ENCODE results near the gene FBRSL1. TPM values are rescaled to one million over a fixed set of nuclear protein-coding genes. Genes with fewer than 3 reads are reported as not detected.

Gene FBRSL1
- total and polyA plus RNA-seq, 2 donors (not counting 3 experiments of a cell fraction or from before 2014, with no cell fraction given) = 19.3 to 79.8 TPM

DNA sequence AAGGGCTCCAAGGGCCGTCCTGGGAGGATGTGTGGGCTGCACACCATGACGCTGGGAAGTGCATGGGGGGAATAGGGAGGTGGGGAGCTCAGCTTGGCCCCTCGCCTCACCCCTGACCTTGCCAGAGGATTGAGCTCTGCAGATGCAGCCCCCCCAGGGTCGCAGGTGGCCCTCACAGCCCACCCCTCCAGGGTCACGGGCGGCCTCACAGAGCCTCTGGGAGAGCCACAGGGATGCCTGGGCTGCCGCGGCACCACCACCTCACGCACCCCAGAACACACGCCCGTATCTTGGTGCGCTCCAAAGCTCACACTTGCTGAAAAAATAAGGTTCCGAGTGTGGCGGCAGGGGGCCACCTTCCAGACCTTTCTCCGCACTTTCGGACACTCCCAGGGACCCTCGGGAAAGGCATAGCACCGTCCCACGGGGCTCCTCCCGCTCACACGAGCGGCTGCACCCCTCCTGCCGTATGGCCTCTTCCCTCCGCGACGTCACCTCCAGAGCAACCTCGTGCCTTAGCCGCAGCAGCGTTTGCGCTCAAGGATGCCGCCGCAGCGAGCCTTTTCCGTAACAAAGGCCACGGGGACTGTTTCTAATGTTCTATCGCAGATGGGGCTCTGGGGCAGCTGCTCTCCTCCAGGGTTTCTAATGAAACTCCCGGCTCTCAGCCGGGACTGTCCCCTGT is 9.9 kb upstream of the FBRSL1 start:
- Histone ChIP-seq H3K27me3 (ENCODE audit: control insufficient read depth in 2 of 2, insufficient read depth in 2 of 2, low read length in 2 of 2) (no peaks in the 10 kb centered on the region), H3K9me3 (replicated peaks; ENCODE audit: control insufficient read depth, insufficient read depth, low read length) (no peaks in the 10 kb centered on the region), H3K79me2 (ENCODE audit: control insufficient read depth, insufficient read depth, low read length) (no peaks in the 10 kb centered on the region), H3K27ac (ENCODE audit: insufficient read depth, low read depth, low read length) (no peak overlapping the region), H3K4me2 (ENCODE audit: insufficient read depth, low read length) (no peak overlapping the region), H3K4me3 (replicated peaks in 1 of 3; ENCODE audit: insufficient read depth in 1 of 3, low read depth in 1 of 3, low read length in 3 of 3) (no peak overlapping the region), H2AFZ (ENCODE audit: low read depth, low read length) (no peak overlapping the region), H3K9me1 (replicated peaks; ENCODE audit: control insufficient read depth, extremely low read depth, insufficient read depth, low read length) (no peaks in the 10 kb centered on the region), H3K36me3 (ENCODE audit: control insufficient read depth in 2 of 2, extremely low read depth in 1 of 2, insufficient read depth in 2 of 2, low read length in 2 of 2) (no peaks in the 10 kb centered on the region), H3K9ac (replicated peaks; ENCODE audit: extremely low read depth, insufficient read depth, low read length) (no peak overlapping the region), H4K20me1 (replicated peaks; ENCODE audit: control insufficient read depth, extremely low read depth, insufficient read depth, low read length) (no peaks in the 10 kb centered on the region), H3K4me1 (ENCODE audit: control insufficient read depth, extremely low read depth, insufficient read depth, low read length) (no peaks in the 10 kb centered on the region)
- dilution Hi-C loops (cut with MboI; ENCODE audit: extremely low pct_ligation_motif_present, low sequenced_read_pairs) (no loop called here), intact Hi-C loops (cut with micrococcal nuclease) (no loop called here)
- BruUV-seq (replicated peaks) = no TSS peak
- DNase-seq (ENCODE audit: low read depth, low spot score) = no peak
- no peak for TF ChIP-seq GATA2 (IDR thresholded peaks at IDR 0.05; ENCODE audit: insufficient read depth, insufficient read length, low read depth, low read length)
- no peak for TF ChIP-seq EZH2 (IDR thresholded peaks at IDR 0.05; ENCODE audit: borderline replicate concordance, low read depth, low read length, severe bottlenecking)
- no peak for TF ChIP-seq POLR2AphosphoS5 (IDR thresholded peaks at IDR 0.05; ENCODE audit: insufficient read depth, low read depth, low read length)
- no peak for TF ChIP-seq POLR2A (IDR thresholded peaks at IDR 0.05; ENCODE audit: low read depth, low read length)
- no peak for TF ChIP-seq JUN (IDR thresholded peaks at IDR 0.05; ENCODE audit: borderline replicate concordance, insufficient read depth, insufficient read length, low read depth)
- TF ChIP-seq, protein P1, sequence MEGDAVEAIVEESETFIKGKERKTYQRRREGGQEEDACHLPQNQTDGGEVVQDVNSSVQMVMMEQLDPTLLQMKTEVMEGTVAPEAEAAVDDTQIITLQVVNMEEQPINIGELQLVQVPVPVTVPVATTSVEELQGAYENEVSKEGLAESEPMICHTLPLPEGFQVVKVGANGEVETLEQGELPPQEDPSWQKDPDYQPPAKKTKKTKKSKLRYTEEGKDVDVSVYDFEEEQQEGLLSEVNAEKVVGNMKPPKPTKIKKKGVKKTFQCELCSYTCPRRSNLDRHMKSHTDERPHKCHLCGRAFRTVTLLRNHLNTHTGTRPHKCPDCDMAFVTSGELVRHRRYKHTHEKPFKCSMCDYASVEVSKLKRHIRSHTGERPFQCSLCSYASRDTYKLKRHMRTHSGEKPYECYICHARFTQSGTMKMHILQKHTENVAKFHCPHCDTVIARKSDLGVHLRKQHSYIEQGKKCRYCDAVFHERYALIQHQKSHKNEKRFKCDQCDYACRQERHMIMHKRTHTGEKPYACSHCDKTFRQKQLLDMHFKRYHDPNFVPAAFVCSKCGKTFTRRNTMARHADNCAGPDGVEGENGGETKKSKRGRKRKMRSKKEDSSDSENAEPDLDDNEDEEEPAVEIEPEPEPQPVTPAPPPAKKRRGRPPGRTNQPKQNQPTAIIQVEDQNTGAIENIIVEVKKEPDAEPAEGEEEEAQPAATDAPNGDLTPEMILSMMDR (IDR thresholded peaks at IDR 0.05; ENCODE audit: extremely low read depth in 1 of 2, insufficient read depth in 1 of 2, low read depth in 1 of 2, low read length in 2 of 2) = no peak
- TF ChIP-seq MAX (IDR thresholded peaks at IDR 0.05; ENCODE audit: insufficient read depth, insufficient read length) = no peak
- no peak for TF ChIP-seq FOS (IDR thresholded peaks at IDR 0.05; ENCODE audit: borderline replicate concordance, insufficient read depth, low read length)
- TF ChIP-seq MYC (IDR thresholded peaks at IDR 0.05; ENCODE audit: low read depth, low read length) = no peak
- ChIA-PET CTCF (no interaction called here), POLR2A (no interaction called here)
- FAIRE-seq = no peak
